GM12878 (cell line): ENCODE results near the gene OCRL.

ENCODE experiments used
- BHLHE40 ChIP-seq, 2 experiments: fragments of 450-650 bp in 1 of 2; IDR thresholded peaks; 2 replicates each; pipeline ENCODE4 v1.6.1; 2011 to 2017; ENCODE audit warnings: low read depth in 2 of 2, borderline replicate concordance in 1 of 2, improper control_type of control experiment in 1 of 2, low read length in 1 of 2, mild to moderate bottlenecking in 1 of 2
- CHD2 ChIP-seq: IDR thresholded peaks from 2 replicates; pipeline ENCODE4 v1.6.1; 2011; ENCODE audit warnings: low read depth, low read length, improper control_type of control experiment, borderline replicate concordance
- EZH2 ChIP-seq: IDR thresholded peaks from 2 replicates; pipeline ENCODE4 v1.6.1; 2012; ENCODE audit warnings: low read depth, mild to moderate bottlenecking, control low read depth, inconsistent platforms, low read length, borderline replicate concordance; ENCODE audit not compliant: control insufficient read depth
- RAD51 ChIP-seq: fragments of 450-650 bp; IDR thresholded peaks from 2 replicates; pipeline ENCODE4 v1.6.1; 2016; ENCODE audit warnings: moderate library complexity, mild to moderate bottlenecking, inconsistent platforms
- STAT1 ChIP-seq: fragments of 450-650 bp; conservative IDR thresholded peaks from 2 replicates; pipeline ENCODE4 v1.6.1; 2014; ENCODE audit warnings: antibody characterized with exemption, mild to moderate bottlenecking
- TCF12 ChIP-seq: IDR thresholded peaks from 2 replicates; pipeline ENCODE4 v1.6.1; 2011; ENCODE audit warnings: low read depth, mild to moderate bottlenecking, low read length
- USF2 ChIP-seq: IDR thresholded peaks from 2 replicates; pipeline ENCODE4 v1.6.1; 2011; ENCODE audit warnings: low read depth, low read length, improper control_type of control experiment, borderline replicate concordance

DNA sequence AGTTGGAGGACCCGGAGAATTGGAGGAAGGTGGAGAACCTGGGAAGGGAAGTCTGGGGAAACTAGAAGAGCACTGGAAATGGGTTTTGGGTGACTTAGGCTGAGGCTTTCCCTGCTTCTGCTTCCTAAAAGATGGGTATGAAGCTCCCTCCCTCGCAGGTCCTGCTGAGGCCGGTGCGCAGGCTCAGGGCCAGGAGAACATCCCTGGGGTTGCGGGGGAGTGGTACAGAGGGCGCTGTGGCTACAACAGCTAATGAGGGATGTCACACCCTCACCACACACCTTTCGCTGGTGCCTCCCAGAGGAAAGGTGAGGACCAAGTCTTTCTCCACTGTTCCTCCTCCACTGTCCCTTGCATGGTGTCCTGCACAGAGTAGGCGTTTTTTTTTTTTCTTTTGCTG, 98.9 kb downstream of the OCRL start:
- TF ChIP-seq STAT1 (no peak), CHD2 (no peak), RAD51 (no peak), USF2 (no peak), BHLHE40 (IDR thresholded peaks at IDR 0.05; ENCODE audit: borderline replicate concordance in 1 of 2, low read depth in 2 of 2, low read length in 1 of 2) (no peak), TCF12 (no peak), EZH2 (no peak)
